IPS-NIHi11 (cell line): ENCODE data around the gene CYP4A22.
"Not testable (repeated sequence)": the region's sequence is repeated elsewhere in the genome, so short reads cannot be mapped to it uniquely, and the experiment has no call there.

Experiments used
- DNase-seq: peaks from one replicate; pipeline ENCODE4 v3.0.0; 2012; ENCODE audit warnings: mixed read lengths, low spot score

The CYP4A22 gene, protein sequence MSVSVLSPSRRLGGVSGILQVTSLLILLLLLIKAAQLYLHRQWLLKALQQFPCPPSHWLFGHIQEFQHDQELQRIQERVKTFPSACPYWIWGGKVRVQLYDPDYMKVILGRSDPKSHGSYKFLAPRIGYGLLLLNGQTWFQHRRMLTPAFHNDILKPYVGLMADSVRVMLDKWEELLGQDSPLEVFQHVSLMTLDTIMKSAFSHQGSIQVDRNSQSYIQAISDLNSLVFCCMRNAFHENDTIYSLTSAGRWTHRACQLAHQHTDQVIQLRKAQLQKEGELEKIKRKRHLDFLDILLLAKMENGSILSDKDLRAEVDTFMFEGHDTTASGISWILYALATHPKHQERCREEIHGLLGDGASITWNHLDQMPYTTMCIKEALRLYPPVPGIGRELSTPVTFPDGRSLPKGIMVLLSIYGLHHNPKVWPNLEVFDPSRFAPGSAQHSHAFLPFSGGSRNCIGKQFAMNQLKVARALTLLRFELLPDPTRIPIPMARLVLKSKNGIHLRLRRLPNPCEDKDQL

DNA sequence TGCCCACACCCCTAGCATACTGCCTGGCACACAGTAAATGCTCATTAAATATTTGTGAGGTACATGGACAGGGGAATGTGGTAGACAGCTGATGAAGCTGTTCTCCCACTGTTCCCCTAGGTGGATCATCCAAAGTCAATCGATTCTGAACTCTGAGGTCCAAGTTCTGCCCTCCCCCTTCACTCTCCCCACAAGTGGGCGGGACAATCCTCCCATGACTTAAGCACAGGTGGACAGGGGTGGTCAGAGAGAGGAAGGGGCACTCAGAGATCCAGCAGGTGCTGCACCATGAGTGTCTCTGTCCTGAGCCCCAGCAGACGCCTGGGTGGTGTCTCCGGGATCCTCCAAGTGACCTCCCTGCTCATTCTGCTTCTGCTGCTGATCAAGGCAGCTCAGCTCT is at the start of gene CYP4A22:
Gene CYP4A22, plus strand, starts transcription at position 244 of the 400 bp plus-strand sequence. Its CDS starts 45 bp downstream, at position 289.
- DNase-seq: no peak

DNA sequence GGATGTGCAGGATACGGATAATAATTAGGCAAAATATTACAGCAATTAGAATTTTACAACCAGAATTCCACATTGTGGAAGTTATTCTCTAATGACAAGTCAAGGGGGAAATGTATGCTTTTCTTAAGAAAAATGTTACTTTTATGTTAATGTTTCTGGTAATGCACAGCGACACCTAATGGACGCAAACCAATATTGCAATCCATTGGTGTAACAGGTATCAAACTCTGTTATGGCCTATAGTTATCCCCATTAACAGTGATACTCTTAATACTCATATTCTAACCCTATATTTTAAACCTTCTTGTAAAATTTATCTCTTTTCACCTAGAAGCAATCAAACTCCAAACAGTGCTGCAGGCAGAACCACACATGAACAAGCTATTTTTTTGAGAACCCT is 47.9 kb upstream of the CYP4A22 start:
- not testable (repeated sequence) for DNase-seq

- DNase-seq: not testable (repeated sequence)
These were observed 45.8 kb upstream of the CYP4A22 start for GRCh38 chr1:47091476-47091875.

- no peak for DNase-seq
These were observed 32.4 kb upstream of the CYP4A22 start for GRCh38 chr1:47104816-47105215.

- no peak for DNase-seq
These were observed 30.4 kb upstream of the CYP4A22 start for GRCh38 chr1:47106792-47107191.

DNA sequence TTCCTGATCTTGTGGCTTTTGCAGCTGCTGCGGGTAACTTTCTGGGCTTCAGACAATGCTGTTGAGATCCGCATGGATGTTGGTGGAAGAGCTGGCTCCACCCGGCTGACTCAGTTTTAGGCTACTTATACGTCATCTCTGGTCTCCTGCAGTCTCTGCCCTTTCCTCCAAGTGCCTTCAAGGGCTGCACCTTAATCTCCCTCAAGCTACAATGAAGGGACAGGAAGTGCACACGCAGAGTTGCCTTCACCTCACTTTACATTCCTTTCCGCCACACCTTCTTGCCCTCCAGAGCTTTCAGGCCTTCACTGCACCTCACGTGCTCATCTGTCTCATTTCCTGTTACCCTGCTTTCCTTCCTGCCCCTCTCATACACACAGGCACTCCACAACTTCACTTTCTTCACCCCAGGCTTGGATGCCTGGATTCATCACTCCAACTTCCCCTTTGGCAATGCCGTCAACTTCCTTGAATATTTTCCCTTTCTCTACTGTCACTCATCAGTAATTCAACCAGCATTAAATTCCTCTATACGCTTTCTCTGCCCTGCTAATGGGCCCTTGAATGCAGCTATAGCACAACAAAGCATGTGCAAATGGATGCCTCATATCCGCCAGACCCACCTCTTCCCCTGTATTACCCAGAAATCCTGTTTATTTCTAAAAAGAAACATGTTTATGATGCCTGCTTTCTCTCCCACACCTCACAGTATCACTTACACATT is 29.2 kb upstream of the CYP4A22 start:
- DNase-seq: not testable (repeated sequence)

DNA sequence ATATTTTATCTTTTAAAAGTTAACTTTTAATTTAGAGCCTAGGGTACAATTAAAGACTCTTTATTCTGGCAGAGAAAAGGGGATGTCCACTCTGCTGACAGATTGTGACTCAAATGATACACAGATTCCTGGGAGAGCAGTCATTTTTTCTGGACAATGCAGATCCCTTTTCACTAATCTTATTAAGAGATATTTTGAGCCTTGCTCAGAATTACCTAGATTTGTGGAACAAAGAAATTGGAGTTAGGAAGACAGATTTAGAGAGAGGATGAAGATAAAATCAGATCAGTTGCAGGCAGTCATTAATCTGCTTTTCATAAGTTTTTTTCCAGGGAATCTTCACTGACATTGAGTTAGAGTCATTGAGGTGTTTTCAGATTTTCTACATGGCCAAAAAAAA is 27.8 kb upstream of the CYP4A22 start:
- not testable (repeated sequence) for DNase-seq

DNA sequence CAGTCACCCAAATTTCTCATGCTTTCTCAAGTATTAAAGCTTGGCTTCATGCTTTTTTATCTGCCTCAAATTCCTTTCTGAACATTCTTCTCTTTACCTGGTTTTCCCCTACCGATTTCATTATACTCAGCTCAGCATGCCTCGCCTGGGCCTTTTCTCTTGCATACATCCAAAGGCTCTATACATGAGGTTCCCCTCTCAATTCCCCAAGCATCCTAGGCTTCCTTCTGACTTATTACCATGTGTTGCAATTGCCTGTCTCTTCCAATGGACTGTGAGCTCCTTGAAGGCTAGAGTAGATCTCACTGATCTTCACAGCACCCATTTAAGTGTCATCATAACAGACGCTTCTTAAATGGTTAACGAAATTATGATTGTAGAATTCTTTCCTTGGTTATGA is 24.1 kb upstream of the CYP4A22 start:
- DNase-seq: peak; percentile 21

DNA sequence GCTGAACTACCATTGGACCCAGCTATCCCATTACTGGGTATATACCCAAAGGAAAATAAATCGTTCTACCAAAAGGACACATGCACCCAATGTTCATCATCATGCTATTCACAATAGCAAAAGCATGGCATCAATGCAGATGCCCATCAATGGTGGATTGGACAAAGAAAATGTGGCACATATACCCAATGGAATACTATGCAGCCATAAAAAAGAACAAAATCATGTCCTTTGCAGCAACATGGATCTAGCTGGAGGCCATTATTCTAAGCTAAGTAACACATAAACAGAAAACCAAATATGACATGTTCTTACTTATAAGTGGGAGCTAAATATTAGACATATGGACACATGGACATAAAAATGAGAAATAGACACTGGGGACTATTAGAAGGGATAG is 16.2 kb upstream of the CYP4A22 start:
- DNase-seq: not testable (repeated sequence)

- not testable (repeated sequence) for DNase-seq
These were observed 12.4 kb upstream of the CYP4A22 start for GRCh38 chr1:47124834-47125233.

GRCh38 chr1:47126997-47127396 is 10.2 kb upstream of the CYP4A22 start:
- not testable (repeated sequence) for DNase-seq

DNA sequence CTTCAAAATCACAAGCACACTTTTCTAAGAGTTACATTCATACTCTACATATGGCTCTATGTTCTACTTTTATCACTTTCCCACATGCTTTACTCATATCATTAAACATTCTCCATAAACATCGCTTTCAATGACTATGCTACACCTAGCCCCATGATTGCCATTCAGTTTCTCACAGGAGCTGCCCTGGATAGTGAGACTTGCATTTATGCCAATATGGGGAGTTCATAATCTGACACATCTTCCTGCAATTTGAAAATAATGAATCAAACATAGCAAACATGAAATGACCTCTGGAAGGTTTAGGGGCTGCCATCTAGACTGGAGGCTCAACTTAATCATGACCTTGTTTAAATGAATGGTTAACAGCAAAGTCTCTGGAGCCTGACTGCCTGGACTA is 9.0 kb upstream of the CYP4A22 start:
- DNase-seq: no peak

- DNase-seq: not testable (repeated sequence)
These were observed 8.4 kb upstream of the CYP4A22 start for GRCh38 chr1:47128854-47129253.

- not testable (repeated sequence) for DNase-seq
These were observed 7.6 kb upstream of the CYP4A22 start for GRCh38 chr1:47129489-47130230.

DNA sequence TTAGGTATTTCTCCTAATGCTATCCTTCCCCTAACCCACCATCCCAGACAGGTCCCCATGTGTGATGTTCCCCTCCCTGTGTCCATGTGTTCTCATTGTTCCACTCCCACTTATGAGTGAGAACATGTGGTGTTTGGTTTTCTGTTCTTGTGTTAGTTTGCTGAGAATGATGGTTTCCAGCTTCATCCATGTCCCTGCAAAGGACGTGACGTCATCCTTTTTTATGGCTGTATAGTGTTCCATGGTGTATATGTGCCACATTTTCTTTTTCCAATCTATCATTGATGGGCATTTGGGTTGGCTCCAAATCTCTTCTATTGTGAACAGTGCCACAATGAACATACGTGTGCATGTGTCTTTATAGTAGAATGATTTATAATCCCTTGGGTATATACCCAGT is 4.6 kb upstream of the CYP4A22 start:
- not testable (repeated sequence) for DNase-seq

GRCh38 chr1:47137925-47138615 is 829 bp downstream of the CYP4A22 start:
- no peak for DNase-seq

GRCh38 chr1:47140358-47140757 is 3.1 kb downstream of the CYP4A22 start:
- DNase-seq: not testable (repeated sequence)

DNA sequence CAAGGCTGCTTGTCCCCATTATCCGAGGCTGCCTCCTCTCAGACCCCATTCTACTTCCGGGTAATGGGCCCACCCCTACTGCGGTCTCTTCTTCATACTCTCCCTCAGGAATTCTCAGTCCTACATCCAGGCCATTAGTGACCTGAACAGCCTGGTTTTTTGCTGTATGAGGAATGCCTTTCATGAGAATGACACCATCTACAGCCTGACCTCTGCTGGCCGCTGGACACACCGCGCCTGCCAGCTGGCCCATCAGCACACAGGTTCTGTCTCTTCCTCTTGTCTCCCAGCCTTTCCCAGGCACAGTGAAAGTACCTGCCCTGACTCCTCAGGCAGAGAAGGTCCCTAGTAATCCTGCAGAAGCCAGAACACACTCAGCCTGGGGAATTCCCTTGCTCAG is 6.4 kb downstream of the CYP4A22 start:
- DNase-seq: peak; percentile 44

DNA sequence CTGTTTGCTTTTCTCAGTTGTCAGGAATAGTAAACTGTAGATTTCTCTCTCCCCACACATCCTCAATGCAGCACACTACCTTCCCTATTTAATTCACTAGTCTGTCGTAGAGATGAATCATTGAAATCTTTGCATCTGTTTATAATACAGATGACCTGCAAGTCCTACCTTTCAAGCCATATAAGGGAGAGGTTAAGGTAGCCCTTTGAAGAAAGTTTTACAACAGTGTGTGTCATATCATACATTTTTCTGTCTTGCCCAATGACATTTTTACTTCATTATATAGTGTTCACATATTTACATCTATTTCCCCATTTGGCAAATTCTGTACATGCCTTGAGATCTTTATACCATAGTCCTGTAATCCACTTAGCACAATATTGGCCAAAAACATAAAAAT is 9.3 kb downstream of the CYP4A22 start:
- DNase-seq: not testable (repeated sequence)

DNA sequence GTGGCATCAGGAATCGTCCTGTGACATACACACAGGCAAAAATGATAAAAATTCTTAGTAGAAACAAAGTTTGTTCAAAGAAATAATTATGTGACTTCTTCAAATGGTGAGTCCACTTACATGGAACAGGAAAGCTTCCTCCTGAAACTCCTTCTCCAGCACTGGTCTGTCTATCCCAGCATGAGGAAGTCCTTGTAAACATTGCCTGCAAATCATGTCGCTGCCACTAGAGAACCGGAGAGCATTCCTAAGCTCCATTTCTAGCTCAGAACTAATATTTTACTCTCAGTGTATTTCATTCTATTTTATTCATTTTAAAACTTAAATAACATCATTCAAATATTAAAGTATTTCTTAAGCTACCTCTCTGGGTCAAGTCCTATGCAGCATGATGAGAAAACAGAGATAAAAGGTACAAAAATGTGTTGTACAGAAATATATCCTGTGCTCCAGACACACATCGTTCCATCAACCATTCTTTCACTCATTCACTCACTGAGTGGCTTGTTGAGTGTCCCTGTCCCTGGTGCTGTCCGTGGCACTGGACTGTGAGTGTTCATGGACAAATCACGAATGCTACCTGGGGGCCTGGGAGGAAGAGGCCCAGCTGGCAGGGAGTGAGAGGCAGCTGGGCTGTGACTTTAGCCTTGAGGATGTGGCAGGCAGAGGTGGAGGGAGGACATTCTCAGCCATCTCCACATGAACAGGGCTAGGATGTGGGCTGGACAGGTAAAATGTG is 10.0 kb downstream of the CYP4A22 start:
- DNase-seq: no peak

GRCh38 chr1:47149162-47149561 is 11.9 kb downstream of the CYP4A22 start:
- DNase-seq: not testable (repeated sequence)
